Femur (tissue), 1 donor: Measurements from ENCODE around the gene MYL5.
"Not testable (repeated sequence)": the region's sequence is repeated elsewhere in the genome, so short reads cannot be mapped to it uniquely, and the experiment has no call there.

Source experiments
- DNase-seq: peaks from one replicate; pipeline ENCODE4 v3.0.0-alpha.2; 2017

MYL5 gene

GRCh38 chr4:730511-730910 lies 56.2 kb downstream of the MYL5 start:
- no peak for DNase-seq

- not testable (repeated sequence) for DNase-seq
These were observed 56.9 kb downstream of the MYL5 start for GRCh38 chr4:730946-731904.
